Type B pancreatic cell (in vitro differentiated cells): ENCODE results near the gene ATP8B1. TPM values are rescaled to one million over a fixed set of nuclear protein-coding genes. Genes with fewer than 3 reads are reported as not detected.

Source experiments
- DNase-seq: peaks from one replicate; pipeline ENCODE4 v3.0.0; 2021; ENCODE audit warnings: mixed read lengths; ENCODE audit not compliant: unreplicated experiment; ENCODE audit errors: extremely low spot score
- H3K27ac Mint-ChIP-seq: 2 replicates; pipeline ENCODE4 v1.8.0; 2021; ENCODE audit warnings: mild to moderate bottlenecking, mixed read lengths
- H3K27me3 Mint-ChIP-seq: 2 replicates; pipeline ENCODE4 v1.8.0; 2021; ENCODE audit warnings: mixed read lengths
- H3K36me3 Mint-ChIP-seq: 2 replicates; pipeline ENCODE4 v1.8.0; 2021; ENCODE audit warnings: mixed read lengths
- H3K4me1 Mint-ChIP-seq: one replicate; pipeline ENCODE4 v1.8.0; 2021; ENCODE audit warnings: mixed read lengths; ENCODE audit not compliant: unreplicated experiment
- H3K4me3 Mint-ChIP-seq: 2 replicates; pipeline ENCODE4 v1.8.0; 2021; ENCODE audit warnings: mild to moderate bottlenecking, mixed read lengths
- H3K9me3 Mint-ChIP-seq: 2 replicates; pipeline ENCODE4 v1.8.0; 2021; ENCODE audit warnings: mixed read lengths
- total RNA-seq: library from RNA; stranded (reverse); gene quantifications from 2 replicates; pipeline ENCODE4 v1.2.1, GENCODE V29; 2021; ENCODE audit warnings: low replicate concordance
- TF ChIP-seq, protein P1 (sequence below): fragments of 200-600 bp; sonication (generic); conservative IDR thresholded peaks from 2 replicates; pipeline ENCODE4 v1.5.0; 2021; ENCODE audit warnings: antibody characterized with exemption, mild to moderate bottlenecking

ATP8B1 gene
- total RNA-seq, 1 donor from 2014 or later = 21.7 TPM

DNA sequence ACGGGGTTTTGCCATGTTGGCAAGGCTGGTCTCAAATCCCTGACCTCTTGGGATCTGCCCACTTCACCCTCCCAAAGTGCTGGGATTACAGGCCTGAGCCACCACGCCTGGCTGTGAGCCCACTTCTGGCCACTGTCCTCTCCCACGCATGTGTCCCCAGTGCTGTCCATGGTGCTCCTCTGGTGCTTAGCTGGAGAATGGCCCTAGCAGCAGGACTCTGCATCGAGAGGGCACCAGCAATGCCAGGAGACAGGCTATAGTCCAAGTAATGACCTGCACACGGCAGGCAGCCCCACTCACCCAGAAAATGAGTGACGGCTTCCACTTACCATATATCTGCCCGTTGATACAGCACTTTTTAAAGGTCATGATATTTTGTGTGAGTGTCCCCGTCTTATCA is 115.1 kb downstream of the ATP8B1 start:
- no peak overlapping the region for H3K27ac Mint-ChIP-seq
- H3K4me1 Mint-ChIP-seq = no peaks in the 10 kb centered on the region
- peaks cover 31% of the 10 kb centered on the region for H3K36me3 Mint-ChIP-seq
- H3K9me3 Mint-ChIP-seq = no peaks in the 10 kb centered on the region
- DNase-seq = no peak
- H3K4me3 Mint-ChIP-seq = no peak overlapping the region
- no peaks in the 10 kb centered on the region for H3K27me3 Mint-ChIP-seq
- TF ChIP-seq, protein P1, sequence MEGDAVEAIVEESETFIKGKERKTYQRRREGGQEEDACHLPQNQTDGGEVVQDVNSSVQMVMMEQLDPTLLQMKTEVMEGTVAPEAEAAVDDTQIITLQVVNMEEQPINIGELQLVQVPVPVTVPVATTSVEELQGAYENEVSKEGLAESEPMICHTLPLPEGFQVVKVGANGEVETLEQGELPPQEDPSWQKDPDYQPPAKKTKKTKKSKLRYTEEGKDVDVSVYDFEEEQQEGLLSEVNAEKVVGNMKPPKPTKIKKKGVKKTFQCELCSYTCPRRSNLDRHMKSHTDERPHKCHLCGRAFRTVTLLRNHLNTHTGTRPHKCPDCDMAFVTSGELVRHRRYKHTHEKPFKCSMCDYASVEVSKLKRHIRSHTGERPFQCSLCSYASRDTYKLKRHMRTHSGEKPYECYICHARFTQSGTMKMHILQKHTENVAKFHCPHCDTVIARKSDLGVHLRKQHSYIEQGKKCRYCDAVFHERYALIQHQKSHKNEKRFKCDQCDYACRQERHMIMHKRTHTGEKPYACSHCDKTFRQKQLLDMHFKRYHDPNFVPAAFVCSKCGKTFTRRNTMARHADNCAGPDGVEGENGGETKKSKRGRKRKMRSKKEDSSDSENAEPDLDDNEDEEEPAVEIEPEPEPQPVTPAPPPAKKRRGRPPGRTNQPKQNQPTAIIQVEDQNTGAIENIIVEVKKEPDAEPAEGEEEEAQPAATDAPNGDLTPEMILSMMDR = no peak

DNA sequence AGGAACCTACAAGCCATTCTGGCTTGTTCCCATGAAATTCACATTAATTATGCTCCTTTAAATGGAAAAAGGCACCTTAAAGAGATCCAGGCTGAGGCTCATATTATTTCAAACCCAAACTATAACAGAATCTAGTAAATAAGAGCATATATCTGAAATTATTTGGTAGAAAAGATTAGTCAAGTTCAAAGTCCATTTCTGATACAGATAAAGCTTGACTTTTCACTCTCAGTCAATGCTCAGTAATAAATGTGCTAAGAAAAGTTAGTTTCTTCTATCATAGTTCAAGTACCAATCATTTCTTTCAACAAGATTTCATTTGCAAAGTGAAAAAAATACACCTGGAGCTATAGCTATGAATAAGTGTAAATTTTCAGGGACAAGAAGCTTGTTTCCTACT is 119.6 kb downstream of the ATP8B1 start:
- H3K4me1 Mint-ChIP-seq = no peaks in the 10 kb centered on the region
- no peaks in the 10 kb centered on the region for H3K9me3 Mint-ChIP-seq
- peaks cover 23% of the 10 kb centered on the region for H3K36me3 Mint-ChIP-seq
- TF ChIP-seq, protein P1 = no peak
- no peak overlapping the region for H3K27ac Mint-ChIP-seq
- no peak for DNase-seq
- H3K4me3 Mint-ChIP-seq = no peak overlapping the region
- no peaks in the 10 kb centered on the region for H3K27me3 Mint-ChIP-seq

DNA sequence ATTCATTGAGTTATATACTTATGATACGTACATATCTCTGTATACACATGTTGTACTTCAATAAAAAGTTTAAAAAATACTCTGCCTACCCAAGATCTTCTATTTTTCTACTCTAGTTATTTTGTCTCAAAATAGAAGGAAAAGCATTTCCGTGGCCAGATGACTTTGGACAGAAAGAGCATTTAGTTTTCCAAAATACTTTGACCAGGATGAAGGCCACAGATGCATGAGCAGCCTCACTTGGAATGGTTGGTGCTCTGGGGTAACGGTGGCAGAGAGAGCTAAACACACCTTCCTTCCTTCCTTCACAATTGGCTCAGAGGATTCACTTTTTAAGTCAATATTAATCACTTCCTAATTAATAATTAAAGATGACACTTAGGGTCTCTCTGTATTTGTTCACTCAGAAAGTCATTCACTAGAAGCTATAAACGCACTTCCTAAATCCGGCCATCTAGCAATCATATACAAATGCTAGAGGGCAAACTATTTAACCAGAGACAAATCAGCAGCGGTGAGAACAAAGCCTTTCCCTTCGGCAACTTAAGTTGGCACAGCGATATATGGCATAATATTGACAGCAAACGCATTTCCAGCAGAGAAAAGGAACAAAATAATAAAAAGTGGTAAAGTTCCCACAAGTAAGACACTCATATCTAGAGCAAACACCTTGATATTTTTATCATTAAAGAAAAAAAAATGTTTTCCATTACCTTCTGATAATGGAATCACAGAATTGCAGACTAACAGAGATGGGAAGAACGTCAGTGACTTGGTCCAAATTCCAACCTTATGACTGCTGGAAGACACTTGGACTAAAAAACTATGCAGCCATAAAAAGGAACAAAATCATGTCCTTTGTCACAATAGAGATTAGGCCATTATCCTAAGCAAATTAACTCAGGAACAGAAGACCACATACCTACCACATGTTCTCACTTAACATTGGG is 125.6 kb downstream of the ATP8B1 start:
- peaks cover 18% of the 10 kb centered on the region for H3K36me3 Mint-ChIP-seq
- H3K27ac Mint-ChIP-seq = no peak overlapping the region
- TF ChIP-seq, protein P1 = no peak
- H3K4me3 Mint-ChIP-seq = no peak overlapping the region
- H3K4me1 Mint-ChIP-seq = no peaks in the 10 kb centered on the region
- H3K9me3 Mint-ChIP-seq = peaks cover 5% of the 10 kb centered on the region
- no peaks in the 10 kb centered on the region for H3K27me3 Mint-ChIP-seq
- DNase-seq = no peak

DNA sequence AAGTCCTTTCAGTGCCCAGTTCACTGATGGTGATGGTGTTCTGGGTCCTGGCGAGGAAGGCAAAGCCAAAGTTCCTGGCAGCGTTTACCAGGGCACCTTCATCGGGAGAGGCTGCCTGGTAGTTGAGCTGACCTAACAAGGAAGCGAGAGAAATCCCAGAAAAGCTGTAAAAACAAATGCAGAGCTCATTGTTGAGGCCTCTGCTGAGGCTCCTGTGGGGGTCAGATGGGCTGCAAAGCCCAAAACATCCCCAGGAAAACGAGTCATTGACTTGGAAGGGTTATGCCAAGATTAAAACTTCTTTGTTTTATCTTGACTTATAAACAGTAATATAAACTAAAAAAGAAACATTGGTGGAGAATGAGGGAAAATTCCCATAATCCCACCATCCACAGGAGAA is 128.2 kb downstream of the ATP8B1 start:
- peaks cover 5% of the 10 kb centered on the region for H3K9me3 Mint-ChIP-seq
- H3K4me3 Mint-ChIP-seq = no peak overlapping the region
- TF ChIP-seq, protein P1 = no peak
- H3K27me3 Mint-ChIP-seq = no peaks in the 10 kb centered on the region
- no peaks in the 10 kb centered on the region for H3K4me1 Mint-ChIP-seq
- H3K36me3 Mint-ChIP-seq = peaks cover 23% of the 10 kb centered on the region
- DNase-seq = no peak
- no peak overlapping the region for H3K27ac Mint-ChIP-seq

DNA sequence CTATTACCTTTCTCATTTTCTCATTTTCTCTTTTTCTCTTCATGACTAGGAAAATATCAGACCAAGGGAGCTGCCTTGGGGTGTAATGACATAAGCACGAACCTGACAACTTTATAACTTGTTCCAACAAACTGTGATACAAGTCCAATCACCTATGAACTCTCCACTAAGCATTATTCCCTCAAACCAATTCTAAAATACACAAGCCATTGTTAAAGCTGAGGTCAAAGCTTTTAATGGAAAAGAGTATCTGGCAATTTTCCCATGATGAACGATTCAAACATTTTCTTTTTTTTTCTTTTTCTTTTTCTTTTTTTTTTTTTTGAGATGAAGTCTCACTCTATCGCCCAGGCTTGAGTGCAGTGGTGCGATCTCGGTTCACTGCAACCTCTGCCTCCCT is 133.1 kb downstream of the ATP8B1 start:
- TF ChIP-seq, protein P1 = no peak
- H3K4me1 Mint-ChIP-seq = no peaks in the 10 kb centered on the region
- peaks cover 21% of the 10 kb centered on the region for H3K36me3 Mint-ChIP-seq
- H3K27ac Mint-ChIP-seq = no peak overlapping the region
- no peak overlapping the region for H3K4me3 Mint-ChIP-seq
- H3K9me3 Mint-ChIP-seq = peaks cover 5% of the 10 kb centered on the region
- H3K27me3 Mint-ChIP-seq = no peaks in the 10 kb centered on the region
- no peak for DNase-seq
